GM12892 (cell line): ENCODE data around the gene LRMDA.

Experiments
- DNase-seq: peaks from one replicate; pipeline ENCODE4 v3.0.0; 2011; ENCODE audit not compliant: insufficient read length
- FAIRE-seq: peaks from 2 replicates; lab custom pipeline; 2011; peaks lifted over from hg19 to GRCh38; lab: Jason Lieb, UNC
- POLR2A ChIP-seq: IDR thresholded peaks from 2 replicates; pipeline ENCODE4 v1.6.1; 2011; ENCODE audit warnings: low read depth, low read length, control low read depth
- POLR2AphosphoS5 ChIP-seq: IDR thresholded peaks from 2 replicates; pipeline ENCODE4 v1.6.1; 2011; ENCODE audit warnings: low read depth, low read length, control low read depth
- TAF1 ChIP-seq: IDR thresholded peaks from 2 replicates; pipeline ENCODE4 v1.6.1; 2011; ENCODE audit warnings: low read depth, mild to moderate bottlenecking, control low read depth, low read length, borderline replicate concordance

LRMDA gene

DNA sequence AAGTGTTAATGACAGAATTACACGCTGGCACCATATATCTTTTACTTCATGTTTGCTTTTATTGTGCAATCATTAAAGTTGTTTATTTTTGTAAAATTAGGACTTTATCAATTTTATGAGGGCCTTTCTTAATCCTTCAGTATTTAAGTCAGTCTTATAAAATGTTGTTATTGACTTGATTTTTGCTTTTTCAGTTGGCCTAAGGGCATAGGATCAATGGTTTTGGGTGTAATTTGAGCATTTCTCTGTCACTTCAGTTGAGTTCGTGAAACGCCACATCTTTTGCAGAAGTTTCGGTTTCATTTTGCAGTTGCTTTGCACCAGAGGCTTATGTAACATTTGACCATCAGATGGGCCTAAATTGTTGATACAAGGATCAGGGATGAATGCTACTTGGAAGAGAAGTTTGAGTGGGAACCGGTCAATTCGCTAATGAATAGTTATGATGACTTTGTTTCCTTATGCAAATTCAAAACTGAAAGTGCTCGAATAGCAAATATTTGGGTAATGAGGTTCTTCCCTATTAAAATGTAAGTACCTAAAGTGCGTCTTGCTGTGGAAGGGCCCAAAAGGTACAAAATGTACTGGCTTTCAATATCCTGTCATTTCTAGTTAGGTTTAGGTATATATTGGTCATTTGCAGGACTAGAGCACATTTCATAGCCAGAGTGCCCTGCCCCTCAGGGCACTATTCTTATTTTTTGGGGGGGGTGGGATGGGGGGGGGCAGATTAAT lies 340.9 kb downstream of the LRMDA start:
- FAIRE-seq (no peak), DNase-seq (no peak)
- TF ChIP-seq POLR2AphosphoS5: no peak
- TF ChIP-seq POLR2A: no peak
- TF ChIP-seq TAF1: no peak

DNA sequence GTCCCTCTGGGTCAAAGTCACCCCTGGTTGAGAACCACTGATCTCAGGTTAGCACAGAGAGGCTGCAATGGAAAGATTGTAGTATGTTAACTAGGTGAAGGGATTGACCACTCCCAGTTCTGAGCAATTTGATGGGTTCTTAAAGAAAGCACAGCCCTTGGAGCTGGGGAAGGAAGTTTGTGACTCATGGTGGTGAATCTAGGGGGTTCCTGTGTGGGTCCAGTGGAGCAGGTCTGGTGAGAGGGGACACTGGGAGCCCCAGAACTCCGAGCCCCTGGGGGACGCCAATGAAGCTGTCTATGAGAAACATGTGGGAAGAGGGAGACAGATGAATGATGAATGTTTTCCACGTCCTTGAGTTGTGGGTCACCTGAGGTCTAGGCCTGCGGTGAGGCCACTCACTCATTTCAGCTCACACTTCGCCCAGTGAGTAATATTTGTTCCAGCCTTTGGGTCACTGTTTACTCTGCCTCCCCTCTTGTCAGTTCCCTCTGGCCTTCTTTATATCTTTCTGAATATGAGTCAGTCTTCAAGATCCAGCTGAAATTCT lies 341.9 kb downstream of the LRMDA start:
- no peak for DNase-seq
- TF ChIP-seq TAF1: no peak
- no peak for TF ChIP-seq POLR2A
- TF ChIP-seq POLR2AphosphoS5: no peak
- FAIRE-seq: no peak

DNA sequence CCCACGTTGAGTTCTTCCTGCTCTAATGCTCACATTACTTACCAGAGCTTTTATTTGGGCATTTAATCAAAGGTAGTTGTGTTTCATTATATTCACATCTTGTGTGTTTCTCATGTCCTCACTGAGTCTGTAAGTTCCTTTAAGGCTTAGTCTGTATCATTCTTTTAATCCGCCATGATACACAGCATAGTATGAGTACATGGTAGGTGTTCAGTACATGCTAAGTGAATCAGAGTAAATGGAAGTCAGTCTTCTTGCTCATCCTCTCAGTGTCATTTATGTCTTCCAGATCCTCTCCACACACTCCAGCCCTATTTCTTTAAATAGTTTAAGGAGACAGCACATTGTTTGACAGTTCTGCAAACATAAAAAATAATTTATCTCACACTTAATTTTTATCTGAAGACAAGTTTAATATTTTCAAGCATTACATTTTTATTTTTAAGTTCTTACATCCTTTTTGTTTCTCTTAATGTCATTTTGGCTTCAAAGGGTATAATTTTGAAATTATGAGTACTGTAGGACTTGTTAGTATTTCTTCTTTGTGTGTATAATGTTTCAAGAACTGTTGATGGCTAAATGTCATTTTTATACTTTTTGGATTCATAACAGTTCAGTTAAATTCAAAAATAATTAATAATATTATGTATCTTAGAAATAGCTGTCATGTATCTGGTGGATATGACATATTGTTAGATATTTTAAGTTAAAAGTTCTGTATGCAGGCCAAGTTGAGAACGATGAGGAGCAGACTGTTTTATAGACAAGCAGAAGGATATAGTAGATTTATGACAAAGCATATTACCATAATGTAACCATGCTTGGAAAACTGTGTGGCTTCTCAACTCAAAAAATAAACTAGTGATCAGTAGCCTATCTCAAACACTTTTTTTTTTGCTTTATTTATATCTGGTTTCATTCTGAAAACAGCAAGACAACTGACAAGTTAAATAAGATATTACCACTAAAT lies 342.7 kb downstream of the LRMDA start:
- DNase-seq: no peak
- TF ChIP-seq POLR2A (no peak), POLR2AphosphoS5 (no peak), TAF1 (no peak)
- no peak for FAIRE-seq

DNA sequence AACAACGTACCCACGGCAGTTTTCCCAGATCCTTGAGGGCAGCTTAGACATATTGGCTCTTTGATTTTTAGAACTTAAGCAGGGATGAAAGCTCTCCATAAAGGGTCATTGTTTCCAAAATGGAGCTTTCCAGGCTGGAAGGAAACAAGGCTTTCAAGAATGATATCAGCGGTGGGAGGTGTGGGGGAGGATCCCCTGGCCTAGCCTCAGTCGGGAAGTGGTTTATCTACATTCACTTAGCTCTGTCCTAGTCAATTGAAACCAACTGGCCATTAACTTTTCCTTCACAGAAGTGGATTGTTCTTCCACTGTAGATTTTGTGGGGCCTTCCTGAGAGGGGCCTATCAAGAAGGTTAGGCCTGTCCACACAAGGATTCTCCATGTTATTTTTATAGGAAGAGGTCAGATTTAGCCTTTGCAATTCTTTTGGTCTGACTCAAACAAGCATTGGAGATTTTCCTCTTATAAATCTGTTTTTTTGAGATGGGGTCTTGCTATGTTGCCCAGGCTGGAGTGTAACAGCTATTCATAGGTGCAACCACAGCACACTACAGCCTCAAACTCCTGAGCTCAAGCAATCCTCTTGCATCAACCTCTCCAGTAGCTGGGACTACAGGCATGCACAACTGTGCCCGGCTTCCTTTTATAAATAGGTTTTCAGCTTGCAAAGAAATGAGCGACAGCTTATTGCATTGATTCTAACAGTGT lies 343.5 kb downstream of the LRMDA start:
- TF ChIP-seq TAF1 (no peak), POLR2AphosphoS5 (no peak), POLR2A (no peak)
- FAIRE-seq: no peak
- no peak for DNase-seq

DNA sequence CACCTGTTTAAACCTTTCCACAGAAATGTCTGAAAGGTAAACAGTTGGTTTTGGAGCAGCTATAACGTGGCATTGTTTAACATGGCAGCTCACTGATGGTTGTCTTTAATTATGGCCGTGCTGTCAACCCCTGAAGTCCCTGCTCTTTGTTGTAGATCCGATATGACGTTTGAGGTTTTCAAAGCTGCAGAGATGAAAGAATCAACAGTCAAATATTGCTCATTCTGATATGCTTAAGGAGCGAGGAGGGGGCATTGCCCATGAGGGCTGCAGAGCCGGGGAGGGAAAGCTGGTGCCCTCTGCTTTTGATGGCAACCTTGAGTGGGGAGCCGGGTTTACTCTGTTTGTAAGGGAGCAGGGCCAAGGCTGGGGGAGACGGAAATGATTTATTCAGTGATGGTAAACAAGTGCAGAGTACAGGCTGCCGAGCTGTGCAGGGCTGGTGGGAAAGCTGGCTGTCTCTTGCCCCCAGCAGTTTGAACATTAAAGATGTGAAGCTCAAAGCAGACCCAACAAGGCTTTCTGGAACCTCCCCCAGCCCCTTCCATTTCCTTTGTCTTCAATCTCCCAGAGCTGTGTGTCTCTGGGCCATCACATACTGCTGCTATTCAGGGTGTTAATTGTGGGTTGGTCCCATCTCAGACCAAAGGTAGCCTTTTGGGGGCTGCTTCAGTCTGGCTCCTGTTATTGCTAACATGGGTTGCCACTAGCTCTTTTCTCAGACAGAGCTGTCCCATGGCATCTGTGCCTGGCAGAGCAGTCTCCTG lies 345.5 kb downstream of the LRMDA start:
- FAIRE-seq (no peak), DNase-seq (no peak)
- TF ChIP-seq POLR2A (no peak), TAF1 (no peak)

DNA sequence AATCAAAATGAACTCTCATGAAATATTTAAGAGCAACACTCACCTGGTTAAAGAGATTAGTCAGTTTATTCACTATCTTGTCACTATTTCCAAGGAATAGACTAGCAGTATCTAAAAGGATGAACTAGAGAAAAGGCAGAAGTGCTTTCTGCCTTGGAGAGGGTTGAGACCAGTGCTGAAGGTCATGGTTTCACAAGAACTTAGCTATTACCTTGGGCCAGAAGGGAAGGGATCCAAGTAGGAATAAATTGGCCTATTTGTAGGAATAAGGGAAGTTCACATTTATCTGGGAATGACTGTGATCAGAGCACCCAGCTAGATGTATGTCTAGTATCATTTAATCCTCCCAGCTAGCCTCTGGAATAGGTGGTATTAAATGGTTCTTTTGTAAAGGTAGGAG lies 347.2 kb downstream of the LRMDA start:
- DNase-seq: no peak
- no peak for FAIRE-seq
- TF ChIP-seq POLR2A: no peak
- no peak for TF ChIP-seq TAF1
- TF ChIP-seq POLR2AphosphoS5: no peak

DNA sequence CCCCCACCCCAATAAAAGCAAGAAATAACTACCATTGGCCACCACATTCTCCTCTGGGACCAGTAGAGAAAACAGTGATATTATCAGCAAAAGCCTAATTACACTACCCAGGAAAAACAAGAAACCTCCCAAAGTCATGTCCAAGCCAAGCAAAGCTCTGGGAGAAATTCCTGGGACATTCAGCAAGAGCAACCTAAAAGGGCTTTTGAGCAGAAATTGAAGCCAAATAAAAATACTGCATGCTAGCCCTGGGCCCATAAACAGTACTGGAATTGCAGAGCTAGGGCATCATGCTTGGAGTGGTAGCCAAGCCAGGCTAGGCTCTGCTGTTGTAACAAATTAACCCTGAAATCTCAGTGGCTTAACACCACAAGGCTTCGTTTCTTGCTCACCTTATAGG lies 347.9 kb downstream of the LRMDA start:
- no peak for TF ChIP-seq POLR2A
- no peak for TF ChIP-seq TAF1
- TF ChIP-seq POLR2AphosphoS5: no peak

DNA sequence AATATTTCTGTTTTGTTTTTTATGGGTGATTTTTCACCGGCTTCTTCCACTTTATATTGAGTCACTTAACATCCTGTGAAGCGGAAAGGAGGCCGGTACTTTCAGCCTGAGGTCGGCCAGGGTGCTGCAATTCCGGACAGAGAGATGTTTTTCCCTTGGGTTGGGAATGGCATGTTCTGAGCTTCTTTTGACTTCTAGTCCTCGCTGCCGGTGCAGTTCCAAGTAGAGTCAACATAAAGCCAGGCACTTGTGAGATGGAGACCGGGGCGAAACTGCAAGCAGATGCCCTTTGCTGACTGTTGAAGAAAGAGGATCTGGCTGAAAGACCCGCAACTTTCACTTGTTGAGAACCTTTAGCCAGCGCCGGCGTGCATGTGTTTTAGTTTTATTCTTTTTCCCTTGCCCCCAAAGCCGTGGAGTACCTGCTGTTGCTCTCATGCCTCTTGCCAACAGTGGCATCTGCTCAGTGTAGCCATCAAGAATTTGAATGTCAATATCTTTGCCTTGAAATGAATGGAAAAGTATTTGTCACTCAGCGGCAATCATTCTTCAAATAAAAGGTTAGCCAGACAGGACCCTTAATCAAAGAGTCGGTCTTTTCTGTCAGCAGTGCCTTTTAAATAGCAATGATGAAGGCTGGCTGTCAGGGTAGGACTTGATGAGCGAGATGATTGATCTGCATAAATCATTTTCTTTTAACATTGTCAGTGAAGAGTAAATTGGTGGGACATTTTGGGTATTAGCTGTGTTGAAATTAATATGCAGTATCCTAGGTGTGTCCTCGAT lies 351.2 kb downstream of the LRMDA start:
- no peak for TF ChIP-seq POLR2A
- no peak for TF ChIP-seq POLR2AphosphoS5
- TF ChIP-seq TAF1: no peak

More for the DNA sequence above, 347.9 kb downstream of the LRMDA start:
- DNase-seq (no peak), FAIRE-seq (no peak)

DNA sequence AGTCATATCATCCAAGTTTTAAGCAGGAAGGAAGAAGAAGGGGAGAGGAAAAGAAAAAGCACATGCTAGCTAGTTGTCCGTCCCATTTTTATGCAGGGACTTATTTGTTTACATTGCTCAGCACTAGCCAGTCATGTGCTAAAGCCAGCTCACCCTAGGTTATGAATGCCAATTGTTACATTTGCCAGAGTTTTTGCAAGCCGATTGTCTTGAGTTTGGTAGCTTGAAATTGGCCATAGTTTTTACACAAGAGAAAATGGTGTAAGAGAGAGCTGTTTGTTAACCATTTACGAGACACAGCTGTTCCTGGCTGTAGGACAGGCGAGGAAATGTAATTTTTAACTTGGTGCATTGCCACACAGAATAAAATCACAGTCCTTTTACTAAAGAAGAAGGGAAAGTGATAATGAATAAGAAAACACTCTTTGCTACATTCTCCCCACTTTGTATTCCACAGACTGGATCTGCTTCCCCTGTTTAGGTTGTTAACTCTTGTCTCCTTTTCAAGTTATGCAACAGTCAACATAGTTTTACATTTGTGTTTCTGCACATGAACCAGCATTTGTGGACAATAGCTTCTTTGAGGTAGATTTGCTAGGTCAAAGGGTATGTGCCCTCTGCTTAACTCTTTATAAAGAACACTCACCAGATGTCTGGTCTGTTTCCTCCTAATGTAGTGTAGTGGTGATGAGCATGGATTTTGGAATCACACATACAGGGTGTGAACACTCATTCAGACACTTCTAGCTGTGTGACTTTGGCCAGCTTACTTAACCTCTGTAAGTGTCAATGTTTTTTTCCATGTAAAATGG lies 357.2 kb downstream of the LRMDA start:
- DNase-seq: no peak
- TF ChIP-seq POLR2A (no peak), POLR2AphosphoS5 (no peak), TAF1 (no peak)
- no peak for FAIRE-seq

More for the DNA sequence above, 351.2 kb downstream of the LRMDA start:
- no peak for FAIRE-seq
- DNase-seq: no peak

DNA sequence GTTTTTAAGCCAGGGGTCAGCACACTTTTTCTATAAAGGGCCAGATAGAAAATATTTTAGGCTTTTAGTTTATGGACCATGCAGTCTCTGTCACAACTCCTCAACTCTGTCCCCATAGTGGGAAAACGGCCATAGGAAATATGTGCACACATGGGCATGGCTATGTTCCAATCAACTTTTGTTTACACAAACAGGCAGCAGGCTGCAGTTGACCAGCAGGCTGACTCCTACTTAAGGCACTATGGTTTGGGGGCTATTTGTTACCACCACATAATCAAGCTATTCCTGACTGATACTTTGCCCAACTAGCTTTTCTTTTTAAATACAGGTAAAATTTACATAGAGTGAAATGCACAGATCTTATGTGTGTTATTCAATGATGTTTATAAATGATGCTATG lies 362.4 kb downstream of the LRMDA start:
- DNase-seq (no peak), FAIRE-seq (no peak)
- TF ChIP-seq TAF1 (no peak), POLR2A (no peak), POLR2AphosphoS5 (no peak)
